Gastroesophageal sphincter (tissue), 4 donors: ENCODE results near the gene SERPINB10. TPM values are rescaled to one million over a fixed set of nuclear protein-coding genes. Genes with fewer than 3 reads are reported as not detected.

Experiments used
- ATAC-seq: fragments of 150-250 bp; one replicate; pipeline ENCODE4 v1.9.1; 2016; ENCODE audit warnings: mild to moderate bottlenecking, moderate library complexity
- H3K27ac ChIP-seq, 4 donors: fragments of 200-600 bp; sonication (generic) in 3 of 4; 1 replicate in 3 of 4; 2 replicates in 1 of 4; pipeline ENCODE4 v1.5.1; 2016 to 2019
- H3K27me3 ChIP-seq: fragments of 200-600 bp; sonication (generic); one replicate; pipeline ENCODE4 v1.5.1; 2019
- H3K36me3 ChIP-seq, 2 donors: fragments of 200-600 bp; sonication (generic); one replicate each; pipeline ENCODE4 v1.5.1; 2019; ENCODE audit warnings: control low read depth in 1 of 2
- H3K4me1 ChIP-seq, 3 donors: fragments of 200-600 bp; sonication (generic); 1 replicate in 2 of 3; 2 replicates in 1 of 3; pipeline ENCODE4 v1.5.1; 2016 to 2019; ENCODE audit warnings: control low read depth in 2 of 3
- H3K4me3 ChIP-seq, 2 donors: fragments of 200-600 bp; sonication (generic); one replicate each; pipeline ENCODE4 v1.5.1; 2019; ENCODE audit warnings: mild to moderate bottlenecking in 1 of 2, moderate library complexity in 1 of 2
- H3K9me3 ChIP-seq, 3 donors: fragments of 200-600 bp; sonication (generic); one replicate each; pipeline ENCODE4 v1.5.1; 2017 to 2019; ENCODE audit warnings: control low read depth in 2 of 3
- CTCF ChIP-seq, 4 experiments: fragments of 200-600 bp in 2 of 4; fragments of 450-650 bp in 2 of 4; sonication (generic) in 1 of 4; IDR thresholded peaks; one replicate each; pipeline ENCODE4 v1.5.1; 2017 to 2019; ENCODE audit warnings: antibody characterized with exemption in 4 of 4, mild to moderate bottlenecking in 2 of 4, moderate library complexity in 2 of 4
- EP300 ChIP-seq: sonication (generic); formaldehyde crosslinking; IDR thresholded peaks from one replicate; pipeline ENCODE4 v1.6.1; 2017; ENCODE audit warnings: antibody characterized with exemption, mild to moderate bottlenecking
- POLR2A ChIP-seq, 2 donors: fragments of 450-650 bp; IDR thresholded peaks; one replicate each; pipeline ENCODE4 v1.6.1; 2017; ENCODE audit warnings: antibody characterized with exemption in 2 of 2, mild to moderate bottlenecking in 2 of 2, moderate library complexity in 1 of 2
- POLR2AphosphoS5 ChIP-seq: sonication (generic); formaldehyde crosslinking; IDR thresholded peaks from one replicate; pipeline ENCODE4 v1.6.1; 2017; ENCODE audit warnings: antibody characterized with exemption
- WGBS, 2 donors: methylation state at CpG; one replicate each; pipeline ENCODE4 v1.1.5; 2018; ENCODE audit warnings: low coverage in 1 of 2; 5-methylcytosine and 5-hydroxymethylcytosine counted together
- total RNA-seq, 4 donors: library from RNA; depleted of rRNA; stranded (reverse); fragments of >200 nt; gene quantifications; one replicate each; pipeline ENCODE4 v1.1.0, GENCODE V29; 2016

Gene SERPINB10
- total RNA-seq, 4 donors from 2014 or later: 2.0 TPM; not detected in 3

DNA sequence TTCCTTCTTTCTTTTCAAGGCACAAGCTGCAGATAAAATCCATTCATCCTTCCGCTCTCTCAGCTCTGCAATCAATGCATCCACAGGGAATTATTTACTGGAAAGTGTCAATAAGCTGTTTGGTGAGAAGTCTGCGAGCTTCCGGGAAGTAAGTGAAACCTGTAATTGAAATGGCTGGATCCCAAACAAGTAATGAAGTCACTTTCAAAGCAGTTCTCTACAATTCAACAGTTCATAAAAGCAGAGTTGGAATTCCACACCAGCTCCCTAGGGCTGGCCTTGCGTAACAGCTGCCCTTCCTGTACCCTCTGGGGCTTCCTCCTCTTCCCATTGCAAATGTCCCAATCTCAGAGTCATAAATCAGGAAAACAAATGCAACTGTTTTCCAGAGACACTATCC, 10.7 kb upstream of the SERPINB10 start:
- H3K36me3 ChIP-seq: no peaks in the 10 kb centered on the region
- WGBS, 2 donors: 60 to 87% methylated on average over 4 of the region's 4 CpGs
- TF ChIP-seq POLR2A (IDR thresholded peaks at IDR 0.05) (no peak), CTCF (IDR thresholded peaks at IDR 0.05) (no peak), POLR2AphosphoS5 (no peak), EP300 (no peak)
- no peak overlapping the region for H3K27ac ChIP-seq
- no peaks in the 10 kb centered on the region for H3K9me3 ChIP-seq
- no peak for ATAC-seq
- H3K4me1 ChIP-seq: no peaks in the 10 kb centered on the region
- no peaks in the 10 kb centered on the region for H3K27me3 ChIP-seq
- no peak overlapping the region for H3K4me3 ChIP-seq

DNA sequence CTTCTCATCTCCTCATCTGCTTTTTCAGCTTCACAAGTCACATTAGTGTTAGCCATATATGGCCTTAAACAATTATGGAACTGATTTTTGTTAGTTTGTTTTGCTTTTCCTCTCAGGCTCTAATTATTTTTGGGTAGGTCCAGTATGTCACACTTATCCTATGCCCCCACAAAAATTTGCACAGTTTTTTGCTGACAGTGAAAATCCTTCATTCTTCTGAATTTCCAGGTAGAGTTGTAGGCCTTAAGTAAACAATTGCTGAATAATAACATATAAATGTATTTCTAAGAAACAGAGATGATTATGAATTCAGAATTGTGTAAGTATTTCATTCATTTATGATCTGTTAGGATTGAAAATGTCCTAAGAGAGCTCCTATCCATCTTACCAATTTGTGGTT, 8.6 kb upstream of the SERPINB10 start:
- no peaks in the 10 kb centered on the region for H3K9me3 ChIP-seq
- no peaks in the 10 kb centered on the region for H3K4me1 ChIP-seq
- no peak overlapping the region for H3K27ac ChIP-seq
- H3K4me3 ChIP-seq: no peak overlapping the region
- ATAC-seq: no peak
- H3K36me3 ChIP-seq: no peaks in the 10 kb centered on the region
- H3K27me3 ChIP-seq: no peaks in the 10 kb centered on the region
- TF ChIP-seq CTCF (IDR thresholded peaks at IDR 0.05) (no peak), POLR2A (IDR thresholded peaks at IDR 0.05) (no peak), POLR2AphosphoS5 (no peak), EP300 (no peak)

GRCh38 chr18:63903851-63904570, 3.7 kb upstream of the SERPINB10 start:
- H3K36me3 ChIP-seq: no peaks in the 10 kb centered on the region

GRCh38 chr18:63904694-63905093, 3.1 kb upstream of the SERPINB10 start:
- 35 to 64% methylated on average over 1 of the region's 1 CpG for WGBS, 2 donors
- no peaks in the 10 kb centered on the region for H3K9me3 ChIP-seq
- no peak for ATAC-seq
- no peak overlapping the region for H3K4me3 ChIP-seq
- H3K27ac ChIP-seq: no peak overlapping the region
- no peak for TF ChIP-seq POLR2A (IDR thresholded peaks at IDR 0.05)
- TF ChIP-seq EP300: no peak
- TF ChIP-seq CTCF (IDR thresholded peaks at IDR 0.05): no peak
- TF ChIP-seq POLR2AphosphoS5: no peak
- no peaks in the 10 kb centered on the region for H3K27me3 ChIP-seq
- no peaks in the 10 kb centered on the region for H3K4me1 ChIP-seq
- no peaks in the 10 kb centered on the region for H3K36me3 ChIP-seq

More at GRCh38 chr18:63903851-63904570, 3.7 kb upstream of the SERPINB10 start:
- no peaks in the 10 kb centered on the region for H3K4me1 ChIP-seq
- H3K9me3 ChIP-seq: no peaks in the 10 kb centered on the region
- TF ChIP-seq POLR2A (IDR thresholded peaks at IDR 0.05): no peak
- TF ChIP-seq POLR2AphosphoS5: no peak
- TF ChIP-seq CTCF (IDR thresholded peaks at IDR 0.05): no peak
- no peak for TF ChIP-seq EP300
- H3K27me3 ChIP-seq: no peaks in the 10 kb centered on the region
- no peak overlapping the region for H3K4me3 ChIP-seq
- no peak overlapping the region for H3K27ac ChIP-seq
- ATAC-seq: no peak
- 90% methylated on average over 1 of the region's 1 CpG; no CpG with 5 or more reads in 1 of the 2 donors for WGBS, 2 donors

DNA sequence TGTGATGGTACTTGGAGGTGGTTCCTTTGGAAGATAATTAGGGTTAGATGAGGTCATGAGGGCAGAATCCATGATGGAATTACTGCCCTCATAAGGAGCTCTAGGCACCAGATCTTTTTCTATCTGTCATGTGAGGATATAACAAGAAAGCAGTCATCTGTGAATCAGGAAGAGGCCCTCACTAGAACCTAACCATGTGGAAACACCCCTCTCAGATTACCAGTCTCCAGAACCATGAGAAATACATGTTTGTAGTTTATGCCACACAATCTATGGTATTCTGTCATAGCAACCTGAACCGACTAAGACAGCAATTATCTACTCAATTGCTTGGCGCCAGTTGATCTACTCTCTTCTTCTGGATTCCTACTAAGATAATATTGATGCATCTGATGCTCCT, 2.4 kb upstream of the SERPINB10 start:
- H3K4me1 ChIP-seq: no peaks in the 10 kb centered on the region
- no peak overlapping the region for H3K4me3 ChIP-seq
- no peak for ATAC-seq
- H3K36me3 ChIP-seq: no peaks in the 10 kb centered on the region
- H3K9me3 ChIP-seq: no peaks in the 10 kb centered on the region
- TF ChIP-seq CTCF (IDR thresholded peaks at IDR 0.05): no peak
- TF ChIP-seq EP300: no peak
- no peak for TF ChIP-seq POLR2A (IDR thresholded peaks at IDR 0.05)
- no peak for TF ChIP-seq POLR2AphosphoS5
- WGBS, 2 donors: 92 to 95% methylated on average over 2 of the region's 2 CpGs
- H3K27ac ChIP-seq: no peak overlapping the region
- H3K27me3 ChIP-seq: no peaks in the 10 kb centered on the region
